Liver (tissue), 9 donors: Measurements from ENCODE around the gene POLE3. TPM values are rescaled to one million over a fixed set of nuclear protein-coding genes. Genes with fewer than 3 reads are reported as not detected.
A peak's percentile ranks its signal among the peaks of the same experiment; 100 is the strongest.

Source experiments
- DNase-seq: peaks from one replicate; pipeline ENCODE4 v3.0.0-alpha.2; 2017; ENCODE audit warnings: low spot score
- H3K27ac ChIP-seq, 2 donors: one replicate each; pipeline ENCODE4 v1.7.0; 2013; ENCODE audit warnings: inconsistent platforms in 2 of 2, low read length in 2 of 2, control low read depth in 1 of 2, low read depth in 1 of 2, mild to moderate bottlenecking in 1 of 2
- H3K27me3 ChIP-seq, 4 donors: one replicate each; pipeline versions ENCODE4 v1.6.1 to v1.7.0; 2013; ENCODE audit warnings: low read length in 3 of 4, inconsistent platforms in 1 of 4, mild to moderate bottlenecking in 1 of 4, moderate library complexity in 1 of 4; ENCODE audit not compliant: control insufficient read depth in 4 of 4, insufficient read depth in 4 of 4
- H3K36me3 ChIP-seq, 4 donors: one replicate each; pipeline versions ENCODE4 v1.6.1 to v1.7.0; 2013; ENCODE audit warnings: low read length in 3 of 4, mild to moderate bottlenecking in 3 of 4, low read depth in 1 of 4, moderate library complexity in 1 of 4; ENCODE audit not compliant: control insufficient read depth in 4 of 4, insufficient read depth in 3 of 4
- H3K4me1 ChIP-seq, 4 donors: one replicate each; pipeline versions ENCODE4 v1.6.1 to v1.7.0; 2013; ENCODE audit warnings: low read length in 3 of 4, mild to moderate bottlenecking in 3 of 4, moderate library complexity in 1 of 4; ENCODE audit not compliant: control insufficient read depth in 4 of 4, insufficient read depth in 4 of 4
- H3K4me3 ChIP-seq, 3 donors: one replicate each; pipeline versions ENCODE4 v1.6.1 to v1.7.0; 2013; ENCODE audit warnings: low read length in 3 of 3, control low read depth in 1 of 3, low read depth in 1 of 3, mild to moderate bottlenecking in 1 of 3
- H3K9ac ChIP-seq, 2 donors: one replicate each; pipeline ENCODE4 v1.7.0; 2013; ENCODE audit warnings: low read length in 2 of 2, mild to moderate bottlenecking in 2 of 2, moderate library complexity in 2 of 2, control low read depth in 1 of 2, low read depth in 1 of 2
- H3K9me3 ChIP-seq, 4 donors: one replicate each; pipeline versions ENCODE4 v1.6.1 to v1.7.0; 2013; ENCODE audit warnings: low read length in 3 of 4; ENCODE audit not compliant: control insufficient read depth in 4 of 4
- EGR1 ChIP-seq, 2 donors: IDR thresholded peaks; 2 replicates each; pipeline ENCODE4 v1.6.1; 2016 to 2018; ENCODE audit warnings: antibody characterized with exemption in 2 of 2, low read depth in 2 of 2
- GABPA ChIP-seq, 2 donors: IDR thresholded peaks in 1 of 2; conservative IDR thresholded peaks in 1 of 2; 2 replicates each; pipeline ENCODE4 v1.6.1; 2016; ENCODE audit warnings: antibody characterized with exemption in 2 of 2, mild to moderate bottlenecking in 1 of 2, moderate library complexity in 1 of 2
- HNF4A ChIP-seq, 2 donors: conservative IDR thresholded peaks; 2 replicates each; pipeline ENCODE4 v1.6.1; 2016; ENCODE audit warnings: antibody characterized with exemption in 2 of 2, mild to moderate bottlenecking in 2 of 2
- JUND ChIP-seq, 2 donors: IDR thresholded peaks; 2 replicates each; pipeline ENCODE4 v1.6.1; 2016; ENCODE audit warnings: antibody characterized with exemption in 2 of 2
- NR2F2 ChIP-seq: IDR thresholded peaks from 2 replicates; pipeline ENCODE4 v1.6.1; 2016; ENCODE audit warnings: antibody characterized with exemption
- REST ChIP-seq: IDR thresholded peaks from 2 replicates; pipeline ENCODE4 v1.6.1; 2016; ENCODE audit warnings: antibody characterized with exemption, mild to moderate bottlenecking
- RXRA ChIP-seq, 2 donors: IDR thresholded peaks; 2 replicates each; pipeline ENCODE4 v1.6.1; 2017 to 2018; ENCODE audit warnings: antibody characterized with exemption in 2 of 2, mild to moderate bottlenecking in 1 of 2
- SP1 ChIP-seq: IDR thresholded peaks from 2 replicates; pipeline ENCODE4 v1.6.1; 2018; ENCODE audit warnings: antibody characterized with exemption, mild to moderate bottlenecking
- TAF1 ChIP-seq: conservative IDR thresholded peaks from 2 replicates; pipeline ENCODE4 v1.6.1; 2016; ENCODE audit warnings: antibody characterized with exemption, mild to moderate bottlenecking
- YY1 ChIP-seq: IDR thresholded peaks from 2 replicates; pipeline ENCODE4 v1.6.1; 2016; ENCODE audit warnings: antibody characterized with exemption, mild to moderate bottlenecking
- ZBTB33 ChIP-seq: IDR thresholded peaks from 2 replicates; pipeline ENCODE4 v1.6.1; 2016; ENCODE audit warnings: antibody characterized with exemption
- WGBS: extraction: QIAGEN DNeasy Blood & Tissue Kit; methylation state at CpG from one replicate; pipeline ENCODE4 v1.1.7; 2013; 5-methylcytosine and 5-hydroxymethylcytosine counted together
- polyA plus RNA-seq, 2 donors: library from polyadenylated mRNA; stranded (reverse) in 1 of 2; unstranded in 1 of 2; fragments of 200-250 nt in 1 of 2; fragments of >200 nt in 1 of 2; fragmentation: Nextera tagmentation in 1 of 2; extraction: Ambion mirVana in 1 of 2; gene quantifications; one replicate each; pipeline versions ENCODE4 v1.2.1 to v1.2.3, GENCODE V29; 2013 to 2015
- total RNA-seq, 2 donors: library from RNA; depleted of rRNA; stranded (reverse); fragments of >200 nt; gene quantifications; one replicate each; pipeline ENCODE4 v1.2.3, GENCODE V29; 2014
- TF ChIP-seq, protein P1 (sequence below): fragments of 150-350 bp; IDR thresholded peaks from 2 replicates; pipeline ENCODE4 v1.5.1; 2017; ENCODE audit warnings: improper control_type of control experiment, low read depth, low read length; ENCODE audit not compliant: missing input control
- donor health status: healthy.
- donor health status: healthy.
- donor health status: healthy.
- donor health status: healthy.
- donor health status: healthy.

Gene POLE3
- total and polyA plus RNA-seq, 4 donors = 15.7 to 27.5 (median 22.8) TPM

- TF ChIP-seq REST (peak; percentile 78), RXRA (IDR thresholded peaks at IDR 0.05) (peak; percentile 48 to 49), YY1 (peak; percentile 71), TAF1 (no peak), EGR1 (IDR thresholded peaks at IDR 0.05; ENCODE audit: low read depth in 2 of 2) (peak; percentile 40 to 66)
- TF ChIP-seq, protein P1, sequence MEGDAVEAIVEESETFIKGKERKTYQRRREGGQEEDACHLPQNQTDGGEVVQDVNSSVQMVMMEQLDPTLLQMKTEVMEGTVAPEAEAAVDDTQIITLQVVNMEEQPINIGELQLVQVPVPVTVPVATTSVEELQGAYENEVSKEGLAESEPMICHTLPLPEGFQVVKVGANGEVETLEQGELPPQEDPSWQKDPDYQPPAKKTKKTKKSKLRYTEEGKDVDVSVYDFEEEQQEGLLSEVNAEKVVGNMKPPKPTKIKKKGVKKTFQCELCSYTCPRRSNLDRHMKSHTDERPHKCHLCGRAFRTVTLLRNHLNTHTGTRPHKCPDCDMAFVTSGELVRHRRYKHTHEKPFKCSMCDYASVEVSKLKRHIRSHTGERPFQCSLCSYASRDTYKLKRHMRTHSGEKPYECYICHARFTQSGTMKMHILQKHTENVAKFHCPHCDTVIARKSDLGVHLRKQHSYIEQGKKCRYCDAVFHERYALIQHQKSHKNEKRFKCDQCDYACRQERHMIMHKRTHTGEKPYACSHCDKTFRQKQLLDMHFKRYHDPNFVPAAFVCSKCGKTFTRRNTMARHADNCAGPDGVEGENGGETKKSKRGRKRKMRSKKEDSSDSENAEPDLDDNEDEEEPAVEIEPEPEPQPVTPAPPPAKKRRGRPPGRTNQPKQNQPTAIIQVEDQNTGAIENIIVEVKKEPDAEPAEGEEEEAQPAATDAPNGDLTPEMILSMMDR = peak; percentile 94
These were observed 9.3 kb downstream of the POLE3 start, which contains the start of gene ALAD (continued) for GRCh38 chr9:113401027-113401792.

- no peaks in the 10 kb centered on the region for H3K9me3 ChIP-seq
- TF ChIP-seq JUND (IDR thresholded peaks at IDR 0.05) = no peak
- TF ChIP-seq YY1 = no peak
- TF ChIP-seq RXRA (IDR thresholded peaks at IDR 0.05) = no peak
- no peak for TF ChIP-seq SP1
- no peak for TF ChIP-seq NR2F2
- TF ChIP-seq ZBTB33 = no peak
- no peak for TF ChIP-seq GABPA (IDR thresholded peaks at IDR 0.05 in 1 of 2, conservative IDR thresholded peaks at IDR 0.05 in 1 of 2)
- TF ChIP-seq, protein P1 = no peak
- TF ChIP-seq HNF4A (conservative IDR thresholded peaks at IDR 0.05) = no peak
- H3K27ac ChIP-seq = peak overlapping the region; percentile 42 to 66
- peak overlapping the region; percentile 75 to 76 for H3K9ac ChIP-seq
- no peaks in the 10 kb centered on the region for H3K27me3 ChIP-seq
- H3K4me3 ChIP-seq = peak overlapping the region; percentile 93 to 96 (median 94)
- WGBS = 39% methylated on average over 3 of the region's 3 CpGs
- peaks cover 13 to 67% (median 58%) of the 10 kb centered on the region in 4 donors for H3K4me1 ChIP-seq
- no peaks in the 10 kb centered on the region for H3K36me3 ChIP-seq
- DNase-seq = no peak
These were observed 10.8 kb downstream of the POLE3 start for GRCh38 chr9:113399646-113400200.
